ENCODE data around the gene GSK3A.
"Not testable (repeated sequence)": the region's sequence is repeated elsewhere in the genome, so short reads cannot be mapped to it uniquely, and the experiment has no call there.

GSK3A gene

DNA sequence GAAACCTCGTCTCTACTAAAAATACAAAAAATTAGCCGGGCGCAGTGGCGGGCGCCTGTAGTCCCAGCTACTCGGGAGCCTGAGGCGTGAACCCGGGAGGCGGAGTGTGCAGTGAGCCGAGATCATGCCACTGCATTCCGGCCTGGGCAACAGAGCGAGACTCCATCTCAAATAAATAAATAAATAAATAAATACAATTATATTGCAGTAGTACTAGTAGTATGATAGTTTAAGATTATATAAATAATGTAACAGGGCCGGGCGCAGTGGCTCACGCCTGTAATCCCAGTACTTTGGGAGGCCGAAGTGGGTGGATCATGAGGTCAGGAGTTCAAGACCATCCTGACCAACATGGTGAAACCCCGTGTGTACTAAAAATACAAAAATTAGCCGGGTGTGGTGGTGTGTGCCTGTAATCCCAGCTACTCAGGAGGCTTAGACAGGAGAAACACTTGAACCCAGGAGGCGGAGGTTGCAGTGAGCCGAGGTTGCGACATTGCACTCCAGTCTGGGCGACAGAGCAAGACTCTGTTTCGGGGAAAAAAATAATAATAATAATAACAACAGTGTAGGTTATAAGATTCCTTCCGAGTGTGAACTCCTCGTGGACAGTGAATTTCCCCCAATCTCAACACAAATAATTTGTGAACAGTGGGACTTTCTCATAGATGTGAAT is 24.7 kb upstream of the GSK3A start:
- H3K9ac ChIP-seq (ENCODE audit: low read depth, low read length); H3K9me3 ChIP-seq (ENCODE audit: insufficient read depth, low read depth, low read length); H3K27me3 ChIP-seq (ENCODE audit: insufficient read depth, low read length); H3K36me3 ChIP-seq (ENCODE audit: insufficient read depth, low read length); H3K27ac ChIP-seq (ENCODE audit: low read depth, low read length): not testable (repeated sequence)
- H3K4me3 ChIP-seq (ENCODE audit: low read length), result peak overlapping the region; percentile 84
- peaks cover 13% of the 10 kb centered on the region; the same call in 1 of the 2 replicates for H3K4me1 ChIP-seq (ENCODE audit: insufficient read depth, low read length)
- WGBS, result 94% methylated on average over 20 of the region's 25 CpGs

DNA sequence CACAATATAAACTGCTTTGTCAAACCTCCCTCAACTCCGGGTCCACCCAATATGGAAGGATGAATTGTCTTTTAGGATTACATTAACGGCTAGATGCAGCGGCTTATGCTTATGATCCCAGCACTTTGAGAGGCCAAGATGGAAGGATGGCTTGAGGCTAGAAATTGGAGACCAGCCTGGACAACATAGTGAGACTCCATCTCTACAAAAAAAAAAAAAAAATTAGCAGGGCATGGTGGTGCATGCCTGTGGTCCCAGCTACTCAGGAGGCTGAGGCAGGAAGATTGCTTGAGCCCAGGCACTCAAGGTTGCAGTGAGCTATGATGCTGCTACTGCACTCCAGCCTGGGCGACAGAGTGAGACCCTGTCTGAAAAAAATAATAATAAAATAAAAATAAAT is 23.7 kb upstream of the GSK3A start:
- WGBS, result 96% methylated on average over 3 of the region's 4 CpGs
- H3K9me3 ChIP-seq (ENCODE audit: insufficient read depth, low read depth, low read length), result not testable (repeated sequence)

DNA sequence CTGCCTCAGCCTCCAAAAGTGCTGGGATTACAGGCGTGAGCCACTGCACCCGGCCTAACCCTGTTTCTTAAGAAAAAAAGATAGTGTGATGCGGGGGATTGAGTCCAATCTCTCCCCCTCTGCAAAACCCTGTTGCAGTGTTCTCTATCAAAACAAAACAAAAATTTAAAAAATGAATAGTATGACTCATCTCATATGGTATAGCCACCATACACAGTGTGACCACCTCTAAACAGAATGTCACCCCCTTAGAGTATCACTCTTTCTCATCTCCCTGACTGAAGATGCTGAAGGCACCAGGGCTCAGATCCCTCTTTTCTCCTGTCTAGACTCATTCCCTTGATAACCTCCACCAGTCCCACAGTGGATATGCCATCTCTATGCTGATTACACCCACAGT is 19.4 kb upstream of the GSK3A start:
- H3K36me3 ChIP-seq (ENCODE audit: insufficient read depth, low read length), result no peaks in the 10 kb centered on the region
- no peak overlapping the region for H3K9ac ChIP-seq (ENCODE audit: low read depth, low read length)
- no peak overlapping the region for H3K27ac ChIP-seq (ENCODE audit: low read depth, low read length)
- H3K9me3 ChIP-seq (ENCODE audit: insufficient read depth, low read depth, low read length), result no peaks in the 10 kb centered on the region
- H3K27me3 ChIP-seq (ENCODE audit: insufficient read depth, low read length), result 0 out of 2 replicates have a peak, but pooled peaks cover 2% of the 10 kb centered on the region
- H3K4me1 ChIP-seq (ENCODE audit: insufficient read depth, low read length), result no peaks in the 10 kb centered on the region
- WGBS, result 84% methylated on average over 3 of the region's 3 CpGs
- H3K4me3 ChIP-seq (ENCODE audit: low read length), result no peak overlapping the region

More for the DNA sequence above, 23.7 kb upstream of the GSK3A start:
- not testable (repeated sequence) for H3K9ac ChIP-seq (ENCODE audit: low read depth, low read length); H3K36me3 ChIP-seq (ENCODE audit: insufficient read depth, low read length); H3K27me3 ChIP-seq (ENCODE audit: insufficient read depth, low read length); H3K27ac ChIP-seq (ENCODE audit: low read depth, low read length); H3K4me3 ChIP-seq (ENCODE audit: low read length)
- peaks cover 13% of the 10 kb centered on the region; the same call in 1 of the 2 replicates for H3K4me1 ChIP-seq (ENCODE audit: insufficient read depth, low read length)

DNA sequence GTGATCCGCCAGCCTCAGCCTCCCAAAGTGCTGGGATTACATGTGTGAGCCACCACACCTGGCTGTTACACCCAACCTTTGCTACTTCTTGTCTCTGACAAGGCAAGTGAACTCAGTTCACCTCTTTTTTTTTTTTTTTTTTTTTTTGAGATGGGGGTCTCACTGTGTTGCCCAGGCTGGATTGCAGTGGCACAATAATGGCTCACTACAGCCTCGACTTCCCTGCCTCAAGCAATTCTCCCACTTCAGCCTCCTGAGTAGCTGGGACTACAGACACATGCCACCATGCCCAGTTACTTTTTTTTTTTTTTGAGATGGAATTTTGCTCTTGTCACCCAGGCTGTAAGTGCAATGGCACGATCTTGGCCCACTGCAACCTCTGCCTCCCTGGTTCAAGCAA is 15.4 kb upstream of the GSK3A start:
- H3K4me3 ChIP-seq (ENCODE audit: low read length); H3K4me1 ChIP-seq (ENCODE audit: insufficient read depth, low read length); H3K36me3 ChIP-seq (ENCODE audit: insufficient read depth, low read length); H3K27ac ChIP-seq (ENCODE audit: low read depth, low read length); H3K9ac ChIP-seq (ENCODE audit: low read depth, low read length); H3K27me3 ChIP-seq (ENCODE audit: insufficient read depth, low read length); H3K9me3 ChIP-seq (ENCODE audit: insufficient read depth, low read depth, low read length): not testable (repeated sequence)
- 92% methylated on average over 3 of the region's 3 CpGs for WGBS

DNA sequence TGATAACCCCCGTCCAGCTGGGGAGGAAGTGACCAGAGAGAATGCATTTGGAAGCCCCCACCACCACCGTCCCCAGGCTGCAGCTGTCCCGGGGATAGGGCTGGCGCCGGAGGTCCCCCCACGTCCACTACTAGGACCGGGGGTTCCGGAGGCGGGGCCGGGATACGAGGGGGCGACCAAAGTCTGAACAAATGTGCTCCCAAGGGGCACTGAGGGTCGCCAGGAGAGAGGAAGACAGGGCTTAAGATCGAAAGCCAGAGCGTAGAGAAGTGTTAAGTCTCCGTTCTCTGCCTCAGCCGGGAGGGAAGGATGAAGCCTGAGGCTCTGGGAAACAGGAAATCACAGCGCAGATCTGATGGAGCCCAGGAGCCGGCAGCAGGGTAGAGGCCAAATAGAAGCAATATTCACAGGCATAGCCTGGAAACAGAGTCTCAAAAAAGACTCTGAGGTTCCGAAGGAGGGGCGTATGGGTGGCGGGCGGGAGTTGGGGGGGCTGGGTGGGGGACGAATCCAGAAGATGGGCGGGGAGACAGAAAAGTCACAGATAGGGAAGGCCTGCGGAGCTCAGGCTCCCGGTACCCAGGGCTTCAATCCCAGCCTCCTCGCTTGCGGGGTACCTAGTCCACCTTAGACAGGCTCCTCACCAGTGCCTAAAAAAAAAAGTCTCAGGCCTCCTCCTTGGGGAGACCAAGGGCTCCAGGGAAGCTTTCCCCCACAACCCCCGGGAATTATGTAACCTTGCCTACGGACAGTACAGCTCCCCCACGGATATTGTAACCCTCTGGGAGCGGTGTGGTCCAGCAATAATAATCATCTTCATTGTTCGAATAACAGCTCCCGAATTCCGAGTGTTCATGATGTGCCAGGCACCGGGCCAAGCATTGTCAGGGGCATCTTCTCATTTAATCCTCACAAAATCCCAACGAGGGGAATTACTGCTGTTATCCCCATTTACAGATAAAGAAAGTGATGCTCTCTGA is 13.7 kb upstream of the GSK3A start:
- peak overlapping the region; percentile 62; the same call in 1 of the 2 replicates for H3K27ac ChIP-seq (ENCODE audit: low read depth, low read length)
- peaks cover 22% of the 10 kb centered on the region for H3K4me1 ChIP-seq (ENCODE audit: insufficient read depth, low read length)
- WGBS, result 14% methylated on average over 38 of the region's 38 CpGs

DNA sequence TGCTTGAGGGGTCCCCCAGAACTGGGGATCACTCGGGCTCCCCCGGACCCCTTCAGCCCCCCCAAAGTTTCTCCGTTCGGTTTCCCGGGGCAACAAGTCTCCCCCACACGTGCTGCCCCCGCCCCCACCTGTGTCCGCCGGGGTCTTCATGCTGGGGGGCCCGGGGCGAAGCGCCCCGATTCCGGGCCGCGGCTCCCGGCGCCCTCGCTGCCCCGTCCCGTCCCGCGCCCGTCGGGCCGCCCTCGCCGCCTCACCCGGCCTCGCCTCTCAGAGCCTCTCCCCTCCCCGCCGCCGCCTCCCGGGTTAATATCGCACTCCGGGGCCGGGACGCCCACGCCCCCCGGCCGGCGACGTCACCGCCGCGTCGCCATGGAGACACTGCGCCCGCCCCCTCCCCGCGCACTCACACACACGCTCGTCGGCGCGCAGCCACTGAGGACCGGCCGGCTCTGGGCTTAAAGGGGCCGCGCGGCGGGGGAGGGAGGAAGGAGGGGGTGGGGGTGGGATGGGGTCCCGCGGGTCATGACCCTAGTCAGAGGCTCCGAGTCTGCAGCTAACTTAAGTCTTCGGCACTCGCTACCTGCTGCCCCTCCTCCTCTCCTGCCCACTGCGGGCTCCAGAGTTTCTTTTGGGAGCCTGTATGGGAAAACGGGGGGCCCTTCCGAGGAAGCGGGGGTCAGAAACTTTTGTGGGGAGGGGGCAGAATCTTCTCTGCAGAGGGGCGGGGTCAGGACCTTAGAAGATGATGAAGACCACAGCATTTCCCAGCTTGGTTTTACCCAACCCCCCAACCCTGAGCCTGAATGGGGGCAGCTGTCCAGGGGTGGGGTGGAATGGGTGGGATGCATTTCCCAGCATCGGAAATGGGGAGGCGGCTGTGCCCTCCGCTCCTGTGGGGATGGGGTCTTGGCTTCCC is 12.7 kb upstream of the GSK3A start, which contains the start of gene ERF:
TSS of gene ERF (minus strand) at position 279 of the 916 bp plus-strand sequence. CDS start at position 150, 129 bp downstream.
- Histone ChIP-seq H3K4me1 (ENCODE audit: insufficient read depth, low read length) (peaks cover 22% of the 10 kb centered on the region), H3K9ac (ENCODE audit: low read depth, low read length) (peak within 1 kb of the TSS; percentile 90), H3K9me3 (ENCODE audit: insufficient read depth, low read depth, low read length) (no peaks in the 10 kb centered on the region), H3K27ac (ENCODE audit: low read depth, low read length) (peak within 1 kb of the TSS; percentile 99), H3K36me3 (ENCODE audit: insufficient read depth, low read length) (peaks cover 2% of the 10 kb centered on the region), H3K4me3 (ENCODE audit: low read length) (peak within 1 kb of the TSS; percentile 93), H3K27me3 (ENCODE audit: insufficient read depth, low read length) (no peaks in the 10 kb centered on the region)
- under 1% methylated on average over 68 of the region's 75 CpGs for WGBS

More for the DNA sequence above, 13.7 kb upstream of the GSK3A start:
- Histone ChIP-seq H3K4me3 (ENCODE audit: low read length) (peak overlapping the region; percentile 93), H3K9me3 (ENCODE audit: insufficient read depth, low read depth, low read length) (no peaks in the 10 kb centered on the region), H3K36me3 (ENCODE audit: insufficient read depth, low read length) (no peaks in the 10 kb centered on the region), H3K27me3 (ENCODE audit: insufficient read depth, low read length) (no peaks in the 10 kb centered on the region), H3K9ac (ENCODE audit: low read depth, low read length) (peak overlapping the region; percentile 5; the same call in 1 of the 2 replicates)

DNA sequence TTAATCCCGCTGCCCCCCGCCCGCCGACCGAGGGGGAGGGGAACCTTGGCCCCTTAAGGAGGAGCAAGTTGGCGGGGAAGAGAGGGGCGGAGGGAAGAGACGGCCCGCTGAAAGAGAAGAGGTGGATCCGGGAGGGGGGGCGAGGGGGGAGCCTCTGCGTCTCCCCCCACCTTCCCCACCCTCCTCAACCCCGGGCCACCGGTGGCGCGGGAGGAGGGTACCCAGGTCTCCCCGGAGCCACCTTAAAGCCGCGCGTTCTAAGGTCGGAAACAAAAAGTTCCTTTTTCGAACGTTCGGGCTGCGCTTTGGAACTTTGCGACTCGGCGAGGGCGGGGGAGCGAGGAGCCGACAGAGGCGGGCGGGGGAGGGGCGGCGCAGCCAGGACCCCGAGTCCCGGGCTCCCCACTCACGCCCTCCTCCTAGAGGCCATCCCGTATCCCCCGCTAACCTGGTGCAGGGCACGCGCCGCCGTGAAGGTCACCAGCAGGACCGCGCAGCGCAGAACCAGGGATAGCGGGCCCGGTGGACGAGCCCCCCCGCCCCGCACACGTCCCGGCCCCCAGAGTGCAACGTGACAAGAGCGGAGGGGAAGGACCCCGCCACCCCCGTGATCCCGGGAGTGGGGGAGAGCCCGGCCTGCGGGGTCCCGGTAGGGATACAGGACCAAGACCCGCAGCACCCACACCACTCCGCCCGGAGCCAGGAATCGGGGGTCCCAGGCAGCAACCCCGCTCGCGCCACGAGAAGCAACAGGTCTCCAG is 11.9 kb upstream of the GSK3A start:
- peak overlapping the region; percentile 93 for H3K4me3 ChIP-seq (ENCODE audit: low read length)
- peak overlapping the region; percentile 99 for H3K27ac ChIP-seq (ENCODE audit: low read depth, low read length)
- under 1% methylated on average over 66 of the region's 70 CpGs for WGBS
- peaks cover 22% of the 10 kb centered on the region for H3K4me1 ChIP-seq (ENCODE audit: insufficient read depth, low read length)
- H3K9me3 ChIP-seq (ENCODE audit: insufficient read depth, low read depth, low read length), result no peaks in the 10 kb centered on the region
- H3K36me3 ChIP-seq (ENCODE audit: insufficient read depth, low read length), result peaks cover 11% of the 10 kb centered on the region
- no peaks in the 10 kb centered on the region for H3K27me3 ChIP-seq (ENCODE audit: insufficient read depth, low read length)
- peak overlapping the region; percentile 90 for H3K9ac ChIP-seq (ENCODE audit: low read depth, low read length)

DNA sequence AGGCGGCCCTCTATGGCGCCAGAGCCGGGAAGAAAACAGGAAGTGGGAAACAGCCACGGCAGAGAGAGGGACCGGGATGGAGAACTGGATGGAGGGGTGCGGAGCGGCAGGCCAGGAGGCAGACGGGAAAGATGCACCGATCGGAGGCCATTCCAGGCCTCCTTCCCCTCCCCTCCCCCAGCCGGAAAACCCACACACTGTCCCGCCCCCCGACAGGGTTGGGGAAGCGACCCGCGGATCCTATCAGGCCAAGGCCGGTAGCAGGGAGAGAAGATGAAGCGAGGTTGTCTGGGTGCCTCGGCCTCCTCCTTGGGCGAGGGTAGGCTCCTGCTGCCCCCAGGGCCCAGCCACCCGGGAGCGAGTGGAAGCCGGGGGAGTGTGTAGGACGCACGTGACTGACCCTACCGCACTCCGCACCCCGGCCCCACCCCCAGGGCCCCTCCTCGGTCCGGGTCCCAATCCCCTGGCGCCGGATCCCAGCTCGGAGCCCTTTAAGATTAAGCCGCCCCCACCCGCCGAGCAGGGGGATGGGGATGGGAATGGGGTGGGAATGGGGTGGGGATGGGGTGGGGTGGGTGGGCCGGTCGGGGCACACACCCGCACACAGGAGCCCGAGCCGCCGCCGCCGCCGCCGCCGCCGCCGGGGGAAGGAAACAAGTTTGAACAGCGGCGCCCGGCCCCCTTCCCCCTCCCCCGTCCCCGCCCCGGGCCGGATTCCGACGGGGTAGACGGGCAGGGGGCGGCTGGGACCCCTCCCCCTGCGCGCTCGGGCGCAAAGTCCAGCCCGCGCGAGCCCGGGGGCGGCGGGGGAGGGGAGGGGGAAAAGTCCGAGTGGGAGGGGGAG is 11.1 kb upstream of the GSK3A start:
- H3K4me3 ChIP-seq (ENCODE audit: low read length), result peak overlapping the region; percentile 93
- H3K27me3 ChIP-seq (ENCODE audit: insufficient read depth, low read length), result no peaks in the 10 kb centered on the region
- H3K27ac ChIP-seq (ENCODE audit: low read depth, low read length), result peak overlapping the region; percentile 99
- under 1% methylated on average over 29 of the region's 71 CpGs for whole genome bisulfite sequencing
- H3K9me3 ChIP-seq (ENCODE audit: insufficient read depth, low read depth, low read length), result no peaks in the 10 kb centered on the region
- peaks cover 22% of the 10 kb centered on the region for H3K4me1 ChIP-seq (ENCODE audit: insufficient read depth, low read length)
- H3K9ac ChIP-seq (ENCODE audit: low read depth, low read length), result peak overlapping the region; percentile 90
- peaks cover 12% of the 10 kb centered on the region for H3K36me3 ChIP-seq (ENCODE audit: insufficient read depth, low read length)

DNA sequence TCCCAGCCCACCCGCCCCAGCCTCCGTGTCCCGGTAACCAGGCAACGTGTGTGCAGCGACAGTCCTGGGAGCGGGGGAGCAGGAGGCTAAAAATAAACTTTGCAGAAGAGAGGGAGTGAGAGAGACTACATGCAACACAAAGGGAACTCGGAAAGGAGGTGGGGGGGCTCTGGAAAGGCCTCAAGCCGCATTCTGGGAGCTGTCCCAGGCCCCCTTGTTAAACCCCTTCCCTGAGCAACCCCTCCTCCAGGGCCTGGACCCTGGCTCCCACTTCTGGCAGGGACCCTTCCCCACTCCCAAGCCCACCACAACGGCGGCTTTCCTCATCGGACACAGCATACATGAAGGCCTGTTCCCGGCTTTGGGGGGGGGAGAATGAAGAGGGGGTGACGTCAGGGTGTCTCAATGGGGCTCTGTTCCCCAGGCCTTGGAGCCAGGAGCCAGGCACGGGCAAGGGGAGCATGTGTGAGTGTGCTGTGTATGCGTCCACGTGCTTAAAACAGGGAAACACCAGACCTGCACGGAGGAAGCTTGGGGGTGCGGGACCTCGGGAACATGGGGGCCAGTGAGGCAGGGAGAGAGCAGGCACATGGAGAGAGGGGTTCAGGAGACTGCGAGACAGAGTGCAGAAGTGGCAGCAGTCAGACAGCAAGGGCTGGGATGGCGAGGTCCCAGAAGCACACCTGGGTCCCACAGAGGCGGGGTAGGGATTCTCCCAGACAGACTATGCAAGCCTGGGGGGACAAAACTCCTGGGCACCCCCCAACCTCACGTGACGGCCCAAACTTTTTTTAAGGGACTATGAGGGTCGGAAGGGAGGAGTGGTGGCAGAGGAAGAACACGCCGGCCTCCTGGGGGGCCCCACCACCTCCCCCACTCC is 10.2 kb upstream of the GSK3A start:
- H3K9me3 ChIP-seq (ENCODE audit: insufficient read depth, low read depth, low read length), result no peaks in the 10 kb centered on the region
- peak overlapping the region; percentile 87 for H3K9ac ChIP-seq (ENCODE audit: low read depth, low read length)
- H3K4me3 ChIP-seq (ENCODE audit: low read length), result peak overlapping the region; percentile 90
- peaks cover 22% of the 10 kb centered on the region for H3K4me1 ChIP-seq (ENCODE audit: insufficient read depth, low read length)
- 22% methylated on average over 24 of the region's 27 CpGs for WGBS
- peak overlapping the region; percentile 98 for H3K27ac ChIP-seq (ENCODE audit: low read depth, low read length)
- H3K36me3 ChIP-seq (ENCODE audit: insufficient read depth, low read length), result peaks cover 12% of the 10 kb centered on the region
- no peaks in the 10 kb centered on the region for H3K27me3 ChIP-seq (ENCODE audit: insufficient read depth, low read length)

All from HUES64 (cell line).